GM12864 (cell line): Measurements from ENCODE around the gene SSH3.

Experiments used
- DNase-seq: peaks from one replicate; pipeline ENCODE4 v3.0.0-alpha.2; 2011; ENCODE audit warnings: low read depth
- H3K4me3 ChIP-seq: 2 replicates; pipeline ENCODE4 v1.5.1; 2011; ENCODE audit warnings: mild to moderate bottlenecking, low read depth, low read length, control low read depth
- TF ChIP-seq, protein P1 (sequence below): IDR thresholded peaks from 2 replicates; pipeline ENCODE4 v1.5.1; 2011; ENCODE audit warnings: low read depth, mild to moderate bottlenecking, moderate library complexity, low read length, control low read depth, inconsistent platforms; ENCODE audit errors: missing control alignments

Gene SSH3

DNA sequence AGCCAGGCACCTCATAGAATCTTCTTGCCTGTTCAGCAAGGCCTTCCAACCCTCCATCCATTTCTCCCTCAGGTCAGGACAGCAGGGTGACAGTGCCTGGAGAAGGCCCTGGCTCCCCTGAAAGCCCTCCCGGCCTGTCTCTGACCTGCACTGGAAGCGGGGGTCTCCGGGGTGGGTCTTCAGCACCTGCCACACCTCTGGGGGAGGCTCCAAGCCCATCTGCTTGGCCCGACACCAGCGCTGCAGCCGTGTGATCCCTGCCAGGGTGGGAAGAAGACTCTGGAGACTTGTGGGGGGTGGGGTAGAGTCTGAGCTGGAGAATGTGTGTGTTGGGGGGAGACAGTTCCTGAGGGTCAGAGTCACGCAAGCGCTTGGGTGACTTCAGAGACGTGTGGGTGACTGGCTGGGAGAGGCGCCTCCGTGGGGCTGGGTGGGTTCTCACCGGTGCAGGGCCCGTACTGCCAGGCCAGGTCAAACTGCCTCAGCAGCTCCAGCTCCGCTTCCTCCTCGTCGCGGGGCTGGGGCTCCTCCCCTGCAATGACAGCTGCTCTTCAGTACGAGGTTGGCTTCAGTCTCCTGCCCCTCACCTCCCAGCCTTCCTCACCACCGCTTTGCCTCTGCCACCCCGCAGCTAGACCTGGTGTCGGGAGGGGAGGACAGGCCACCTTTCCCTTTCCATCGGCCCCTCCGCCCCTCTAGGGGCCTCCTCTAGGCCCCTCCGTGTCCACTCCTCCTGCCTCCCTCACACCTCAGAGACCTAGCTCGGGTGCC is 49.4 kb downstream of the SSH3 start:
- DNase-seq, result no peak
- TF ChIP-seq, protein P1, sequence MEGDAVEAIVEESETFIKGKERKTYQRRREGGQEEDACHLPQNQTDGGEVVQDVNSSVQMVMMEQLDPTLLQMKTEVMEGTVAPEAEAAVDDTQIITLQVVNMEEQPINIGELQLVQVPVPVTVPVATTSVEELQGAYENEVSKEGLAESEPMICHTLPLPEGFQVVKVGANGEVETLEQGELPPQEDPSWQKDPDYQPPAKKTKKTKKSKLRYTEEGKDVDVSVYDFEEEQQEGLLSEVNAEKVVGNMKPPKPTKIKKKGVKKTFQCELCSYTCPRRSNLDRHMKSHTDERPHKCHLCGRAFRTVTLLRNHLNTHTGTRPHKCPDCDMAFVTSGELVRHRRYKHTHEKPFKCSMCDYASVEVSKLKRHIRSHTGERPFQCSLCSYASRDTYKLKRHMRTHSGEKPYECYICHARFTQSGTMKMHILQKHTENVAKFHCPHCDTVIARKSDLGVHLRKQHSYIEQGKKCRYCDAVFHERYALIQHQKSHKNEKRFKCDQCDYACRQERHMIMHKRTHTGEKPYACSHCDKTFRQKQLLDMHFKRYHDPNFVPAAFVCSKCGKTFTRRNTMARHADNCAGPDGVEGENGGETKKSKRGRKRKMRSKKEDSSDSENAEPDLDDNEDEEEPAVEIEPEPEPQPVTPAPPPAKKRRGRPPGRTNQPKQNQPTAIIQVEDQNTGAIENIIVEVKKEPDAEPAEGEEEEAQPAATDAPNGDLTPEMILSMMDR, result no peak
- peak overlapping the region; percentile 87 for H3K4me3 ChIP-seq

- peak; percentile 85 for DNase-seq
- peak within 1 kb of the TSS; percentile 87 for H3K4me3 ChIP-seq
- TF ChIP-seq, protein P1, result no peak
Observed at GRCh38 chr11:67353317-67354074, 50.2 kb downstream of the SSH3 start, which contains the start of gene POLD4. Gene POLD4, minus strand, starts transcription at chr11:67353546. Its CDS starts 147 bp downstream, at chr11:67353399.

- DNase-seq, result no peak
- peak overlapping the region; percentile 27 for H3K4me3 ChIP-seq
- TF ChIP-seq, protein P1, result no peak
Observed at GRCh38 chr11:67354075-67355022, 51.0 kb downstream of the SSH3 start.

DNA sequence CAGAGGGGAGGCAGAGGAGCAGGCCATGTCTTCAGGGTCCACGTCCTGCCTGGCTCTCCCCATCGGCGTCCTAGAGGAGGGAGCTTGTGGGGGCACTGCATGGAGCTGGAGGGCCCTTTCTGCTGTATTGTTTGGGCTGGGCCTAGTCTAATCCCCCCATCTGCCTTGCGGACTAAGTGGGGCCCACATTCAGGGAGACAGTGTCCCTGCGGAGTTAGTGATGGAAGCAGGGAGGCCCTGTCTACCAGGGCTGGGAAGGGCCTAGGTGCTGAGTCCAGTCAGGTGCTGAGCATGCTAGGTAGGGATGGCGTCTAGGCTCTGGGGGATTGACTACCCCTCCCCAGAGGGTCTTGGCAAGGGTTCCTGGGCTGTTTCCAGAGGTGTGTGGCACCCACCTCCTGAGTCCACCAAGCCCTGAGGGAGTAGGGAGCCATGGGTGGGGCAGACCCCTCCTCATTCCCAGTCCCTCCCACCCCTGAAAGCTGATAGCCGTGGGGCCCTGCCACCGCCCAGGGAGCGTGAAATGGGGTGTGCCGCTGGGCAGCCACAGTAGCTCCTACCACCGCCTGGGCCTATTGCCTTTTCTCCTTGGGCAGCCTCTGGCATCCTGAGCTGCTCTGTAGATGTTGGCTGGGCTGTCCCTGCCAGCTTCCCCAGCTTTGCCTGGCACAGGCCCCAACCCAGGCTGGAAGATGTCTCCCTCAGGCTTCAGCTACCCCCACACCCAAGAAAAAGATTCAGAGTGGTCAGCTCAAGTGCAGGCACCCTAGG is 51.9 kb downstream of the SSH3 start:
- no peak overlapping the region for H3K4me3 ChIP-seq

DNA sequence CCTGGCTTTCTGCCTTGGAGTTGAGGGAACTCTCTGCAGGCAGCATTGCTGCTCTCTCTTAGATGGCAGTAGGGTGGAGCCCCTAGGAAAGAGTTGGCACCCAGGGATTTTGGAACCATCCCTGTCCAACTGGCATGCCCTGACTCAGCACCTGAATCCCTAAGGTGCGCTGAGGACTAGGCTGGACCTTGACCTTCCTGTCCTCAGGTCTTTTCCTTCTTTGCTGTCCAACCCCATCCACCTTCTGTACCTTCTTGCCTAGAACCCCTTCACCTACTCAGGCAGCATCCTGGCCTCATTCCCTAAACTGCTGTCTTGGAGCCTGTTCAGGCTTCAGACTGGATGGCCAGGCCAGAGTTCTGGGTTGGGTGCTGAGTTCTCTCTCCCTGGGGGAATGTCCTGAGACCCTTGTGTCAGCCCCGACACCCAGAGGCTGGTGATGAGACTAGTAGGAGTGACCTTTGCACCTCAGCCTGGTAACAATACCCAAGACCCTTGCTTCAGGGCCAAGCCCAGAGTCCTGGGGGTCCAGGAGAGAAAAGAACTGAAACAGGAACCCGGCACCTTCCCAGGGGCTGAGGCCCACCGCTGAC is 52.6 kb downstream of the SSH3 start:
- TF ChIP-seq, protein P1, result no peak
- DNase-seq, result no peak
- no peak overlapping the region for H3K4me3 ChIP-seq

More for the DNA sequence above, 51.9 kb downstream of the SSH3 start:
- DNase-seq, result no peak
- TF ChIP-seq, protein P1, result no peak
